ENCODE results near the gene CHURC1. TPM values are rescaled to one million over a fixed set of nuclear protein-coding genes. Genes with fewer than 3 reads are reported as not detected.
A peak's percentile ranks its signal among the peaks of the same experiment; 100 is the strongest.

Gene CHURC1
- total and polyA plus RNA-seq, 4 donors: 37.2 to 62.6 (median 46.9) TPM

DNA sequence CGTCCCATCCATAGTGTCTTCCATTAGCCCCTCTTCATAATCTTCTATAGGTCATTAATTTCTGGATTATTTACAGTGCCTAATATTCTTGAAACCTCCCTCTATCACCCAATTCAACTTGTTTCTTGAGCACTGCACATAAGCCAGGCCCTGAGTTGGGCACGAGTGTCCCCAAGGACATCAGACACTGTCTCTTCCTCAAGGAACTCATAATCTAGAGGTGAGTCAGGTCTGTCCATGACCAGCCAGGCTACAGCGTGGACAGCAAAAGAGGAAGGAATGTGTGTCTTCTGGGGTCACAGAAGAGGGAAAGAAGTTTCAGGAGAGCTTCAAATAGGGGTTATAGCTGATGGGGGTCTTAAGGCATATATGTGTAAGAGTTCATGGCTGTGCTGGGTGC is 47.1 kb upstream of the CHURC1 start:
- Histone ChIP-seq H3K27me3 (ENCODE audit: control insufficient read depth in 3 of 3, insufficient read depth in 3 of 3, low read length in 2 of 3) (peaks cover 0 to 6% (median 4%) of the 10 kb centered on the region in 3 donors), H3K9me3 (ENCODE audit: control insufficient read depth in 4 of 4, insufficient read depth in 3 of 4, low read length in 3 of 4) (no peaks in the 10 kb centered on the region), H3K27ac (ENCODE audit: low read depth in 1 of 2, low read length in 1 of 2) (no peak overlapping the region), H3K4me1 (ENCODE audit: control insufficient read depth in 5 of 5, insufficient read depth in 5 of 5, low read length in 5 of 5) (peaks cover 0 to 4% (median 0%) of the 10 kb centered on the region in 5 donors), H3K36me3 (ENCODE audit: control insufficient read depth in 4 of 4, insufficient read depth in 4 of 4, low read length in 4 of 4) (no peaks in the 10 kb centered on the region), H3K4me3 (no peak overlapping the region), H3K9ac (ENCODE audit: insufficient read depth in 1 of 2, low read length in 2 of 2) (no peak overlapping the region)
- WGBS, 2 donors: 86 to 89% methylated on average over 3 of the region's 3 CpGs
- ATAC-seq (ENCODE audit: insufficient read depth, low FRiP score): no peak
- TF ChIP-seq, protein P1, sequence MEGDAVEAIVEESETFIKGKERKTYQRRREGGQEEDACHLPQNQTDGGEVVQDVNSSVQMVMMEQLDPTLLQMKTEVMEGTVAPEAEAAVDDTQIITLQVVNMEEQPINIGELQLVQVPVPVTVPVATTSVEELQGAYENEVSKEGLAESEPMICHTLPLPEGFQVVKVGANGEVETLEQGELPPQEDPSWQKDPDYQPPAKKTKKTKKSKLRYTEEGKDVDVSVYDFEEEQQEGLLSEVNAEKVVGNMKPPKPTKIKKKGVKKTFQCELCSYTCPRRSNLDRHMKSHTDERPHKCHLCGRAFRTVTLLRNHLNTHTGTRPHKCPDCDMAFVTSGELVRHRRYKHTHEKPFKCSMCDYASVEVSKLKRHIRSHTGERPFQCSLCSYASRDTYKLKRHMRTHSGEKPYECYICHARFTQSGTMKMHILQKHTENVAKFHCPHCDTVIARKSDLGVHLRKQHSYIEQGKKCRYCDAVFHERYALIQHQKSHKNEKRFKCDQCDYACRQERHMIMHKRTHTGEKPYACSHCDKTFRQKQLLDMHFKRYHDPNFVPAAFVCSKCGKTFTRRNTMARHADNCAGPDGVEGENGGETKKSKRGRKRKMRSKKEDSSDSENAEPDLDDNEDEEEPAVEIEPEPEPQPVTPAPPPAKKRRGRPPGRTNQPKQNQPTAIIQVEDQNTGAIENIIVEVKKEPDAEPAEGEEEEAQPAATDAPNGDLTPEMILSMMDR (IDR thresholded peaks at IDR 0.05; ENCODE audit: control extremely low read depth, extremely low read depth): no peak
- no peak for DNase-seq

DNA sequence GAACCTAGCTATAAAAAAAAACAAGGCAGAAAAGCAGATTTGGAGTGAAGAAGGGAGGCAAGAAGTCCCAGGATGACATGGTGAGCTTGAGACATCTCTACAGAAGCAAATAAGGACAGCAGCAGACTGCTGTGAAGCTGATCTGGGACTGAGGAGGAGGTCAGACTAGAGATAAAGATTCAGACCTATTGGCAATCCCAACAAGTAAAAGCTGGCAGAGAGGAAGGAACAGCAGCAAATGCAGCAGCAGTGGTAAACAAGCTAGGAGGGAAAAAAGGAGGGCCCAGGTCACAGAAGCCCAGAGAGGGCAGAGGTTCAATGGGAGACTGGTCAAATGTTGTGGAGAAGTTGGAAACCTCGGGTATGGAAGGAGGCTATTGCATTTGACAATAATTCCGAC is 45.9 kb upstream of the CHURC1 start:
- no peak overlapping the region for H3K4me3 ChIP-seq
- WGBS, 2 donors: 81 to 93% methylated on average over 2 of the region's 2 CpGs
- H3K9me3 ChIP-seq (ENCODE audit: control insufficient read depth in 4 of 4, insufficient read depth in 3 of 4, low read length in 3 of 4): no peaks in the 10 kb centered on the region
- no peaks in the 10 kb centered on the region for H3K36me3 ChIP-seq (ENCODE audit: control insufficient read depth in 4 of 4, insufficient read depth in 4 of 4, low read length in 4 of 4)
- no peak overlapping the region for H3K27ac ChIP-seq (ENCODE audit: low read depth in 1 of 2, low read length in 1 of 2)
- DNase-seq (no peak), ATAC-seq (ENCODE audit: insufficient read depth, low FRiP score) (no peak)
- no peak overlapping the region for H3K9ac ChIP-seq (ENCODE audit: insufficient read depth in 1 of 2, low read length in 2 of 2)
- TF ChIP-seq, protein P1 (IDR thresholded peaks at IDR 0.05; ENCODE audit: control extremely low read depth, extremely low read depth): no peak
- peaks cover 0 to 8% (median 0%) of the 10 kb centered on the region in 5 donors for H3K4me1 ChIP-seq (ENCODE audit: control insufficient read depth in 5 of 5, insufficient read depth in 5 of 5, low read length in 5 of 5)
- peaks cover 0 to 6% (median 4%) of the 10 kb centered on the region in 3 donors for H3K27me3 ChIP-seq (ENCODE audit: control insufficient read depth in 3 of 3, insufficient read depth in 3 of 3, low read length in 2 of 3)

DNA sequence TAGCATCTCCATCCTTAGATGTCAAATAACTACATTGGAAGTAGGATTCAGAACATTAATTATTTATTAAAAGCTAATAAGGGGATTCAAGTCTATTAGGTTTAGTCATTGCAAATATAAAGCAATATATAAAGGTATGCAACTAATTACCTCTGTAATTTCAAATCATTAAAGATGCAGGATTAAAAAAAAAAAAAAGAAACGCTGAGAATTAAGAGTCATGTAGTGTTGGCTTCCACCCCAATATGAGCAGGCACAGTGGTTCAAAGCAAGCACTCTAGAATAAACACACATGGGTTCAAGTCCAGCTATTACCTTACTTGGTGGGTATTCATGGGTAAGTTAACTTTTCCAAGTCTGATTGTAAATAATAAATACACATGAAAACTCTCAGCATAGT is 45.4 kb upstream of the CHURC1 start:
- DNase-seq (no peak), ATAC-seq (ENCODE audit: insufficient read depth, low FRiP score) (no peak)
- Histone ChIP-seq H3K4me1 (ENCODE audit: control insufficient read depth in 5 of 5, insufficient read depth in 5 of 5, low read length in 5 of 5) (peaks cover 0 to 10% (median 0%) of the 10 kb centered on the region in 5 donors), H3K27me3 (ENCODE audit: control insufficient read depth in 3 of 3, insufficient read depth in 3 of 3, low read length in 2 of 3) (peaks cover 0 to 6% (median 4%) of the 10 kb centered on the region in 3 donors), H3K9me3 (ENCODE audit: control insufficient read depth in 4 of 4, insufficient read depth in 3 of 4, low read length in 3 of 4) (no peaks in the 10 kb centered on the region), H3K27ac (ENCODE audit: low read depth in 1 of 2, low read length in 1 of 2) (no peak overlapping the region), H3K9ac (ENCODE audit: insufficient read depth in 1 of 2, low read length in 2 of 2) (no peak overlapping the region), H3K4me3 (no peak overlapping the region), H3K36me3 (ENCODE audit: control insufficient read depth in 4 of 4, insufficient read depth in 4 of 4, low read length in 4 of 4) (no peaks in the 10 kb centered on the region)
- 74 to 91% methylated on average over 1 of the region's 1 CpG for WGBS, 2 donors
- TF ChIP-seq, protein P1 (IDR thresholded peaks at IDR 0.05; ENCODE audit: control extremely low read depth, extremely low read depth): no peak

DNA sequence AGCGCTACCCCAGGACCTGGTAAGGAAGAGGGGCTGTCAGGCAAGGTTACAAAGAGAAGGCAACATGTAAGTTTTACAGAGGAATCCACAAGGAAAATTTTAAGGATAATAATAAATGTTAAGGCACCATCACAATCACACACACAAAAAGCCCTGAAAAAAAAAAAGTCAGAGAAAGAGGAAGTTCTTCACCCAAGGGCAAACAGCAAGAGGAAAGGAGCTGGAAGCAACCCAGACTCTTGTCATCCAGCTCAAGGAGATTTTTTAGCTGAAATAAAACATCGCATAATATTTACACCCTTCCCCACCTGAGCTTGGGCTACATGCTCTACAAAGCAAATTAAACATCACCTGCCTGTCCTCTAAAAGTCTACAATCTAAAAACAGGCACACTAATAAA is 44.1 kb upstream of the CHURC1 start:
- no peaks in the 10 kb centered on the region for H3K9me3 ChIP-seq (ENCODE audit: control insufficient read depth in 4 of 4, insufficient read depth in 3 of 4, low read length in 3 of 4)
- H3K36me3 ChIP-seq (ENCODE audit: control insufficient read depth in 4 of 4, insufficient read depth in 4 of 4, low read length in 4 of 4): no peaks in the 10 kb centered on the region
- peaks cover 0 to 10% (median 0%) of the 10 kb centered on the region in 5 donors for H3K4me1 ChIP-seq (ENCODE audit: control insufficient read depth in 5 of 5, insufficient read depth in 5 of 5, low read length in 5 of 5)
- no peak for ATAC-seq (ENCODE audit: insufficient read depth, low FRiP score)
- 39 to 43% methylated on average over 2 of the region's 2 CpGs for WGBS, 2 donors
- H3K27me3 ChIP-seq (ENCODE audit: control insufficient read depth in 3 of 3, insufficient read depth in 3 of 3, low read length in 2 of 3): peaks cover 0 to 10% (median 8%) of the 10 kb centered on the region in 3 donors
- no peak overlapping the region for H3K9ac ChIP-seq (ENCODE audit: insufficient read depth in 1 of 2, low read length in 2 of 2)
- no peak overlapping the region for H3K4me3 ChIP-seq
- TF ChIP-seq, protein P1 (IDR thresholded peaks at IDR 0.05; ENCODE audit: control extremely low read depth, extremely low read depth): no peak
- peak in 1 of 3 donors; percentile 6 for DNase-seq
- H3K27ac ChIP-seq (ENCODE audit: low read depth in 1 of 2, low read length in 1 of 2): no peak overlapping the region

Measured in lung (tissue), 12 donors.